Motor neuron (in vitro differentiated cells): ENCODE data around the gene SLC30A2. TPM values are rescaled to one million over a fixed set of nuclear protein-coding genes. Genes with fewer than 3 reads are reported as not detected.

Experiments
- ATAC-seq, 8 experiments: fragments of 200-7000 bp; cut with Tn5 transposase; replicated peaks in 6 of 8; 2 replicates each; pipeline ENCODE4 v1.8.0; 2021; ENCODE audit warnings: mild to moderate bottlenecking in 8 of 8, moderate library complexity in 8 of 8
- H3K27ac ChIP-seq, 2 donors: fragments of 250-450 bp; sonication (Bioruptor Pico); 2 replicates each; pipeline ENCODE4 v1.9.0; 2021; ENCODE audit warnings: antibody characterized with exemption in 2 of 2, mild to moderate bottlenecking in 2 of 2, moderate library complexity in 1 of 2
- H3K4me1 ChIP-seq, 2 donors: fragments of 250-450 bp; sonication (Bioruptor Pico); replicated peaks in 1 of 2; 2 replicates each; pipeline ENCODE4 v1.6.1; 2021; ENCODE audit warnings: antibody characterized with exemption in 2 of 2, mild to moderate bottlenecking in 2 of 2, moderate library complexity in 1 of 2
- H3K4me3 ChIP-seq, 5 donors: fragments of 250-450 bp; sonication (Bioruptor Pico); 2 replicates each; pipeline ENCODE4 v1.9.0; 2021; ENCODE audit warnings: antibody characterized with exemption in 5 of 5, mild to moderate bottlenecking in 5 of 5, moderate library complexity in 4 of 5
- WGBS, 10 experiments: fragments of 450-650 bp; shearing (Covaris generic); methylation state at CpG; one replicate each; pipeline ENCODE4 v1.0.0; 2022; 5-methylcytosine and 5-hydroxymethylcytosine counted together
- in situ Hi-C, 9 experiments: fragments of 400-800 bp; cut with MboI; loops; one replicate each; pipeline ENCODE4 v1.15.0; 2021; ENCODE audit warnings: low sequenced_read_pairs in 9 of 9, low pct_unique_long_range_greater_than_20kb in 2 of 9; ENCODE audit not compliant: unreplicated experiment in 9 of 9
- total RNA-seq, 8 experiments: library from RNA; unstranded; fragments of 300-600 nt; gene quantifications; 2 replicates each; pipeline versions ENCODE4 v1.2.3 to v1.2.4, GENCODE V29; 2022

SLC30A2 gene
- total RNA-seq, 8 experiments from 2014 or later, result 0.10 to 5.7 (median 0.84) TPM

- Histone ChIP-seq H3K27ac (no peak overlapping the region), H3K4me1 (no peaks in the 10 kb centered on the region), H3K4me3 (no peak overlapping the region)
- in situ Hi-C loops, result no loop called here
- 17 to 97% (median 83%) methylated on average over 1 to 3 of the region's 3 CpGs; no CpG with 5 or more reads in 3 of the 10 experiments for WGBS, 10 experiments
- ATAC-seq, result no peak
Measured at GRCh38 chr1:26064553-26064952, 18.6 kb upstream of the SLC30A2 start.

GRCh38 chr1:26060832-26061574 lies 15.1 kb upstream of the SLC30A2 start:
- in situ Hi-C loops, result no loop called here
- WGBS, 10 experiments, result 0 to 92% (median 59%) methylated on average over 1 to 12 of the region's 12 CpGs; no CpG with 5 or more reads in 2 of the 10 experiments
- ATAC-seq, result peak in 3 of 8 experiments; percentile 10 to 34 (median 13)

GRCh38 chr1:26059906-26060305 lies 14.0 kb upstream of the SLC30A2 start:
- WGBS, 10 experiments, result 33 to 90% (median 55%) methylated on average over 1 to 4 of the region's 7 CpGs; no CpG with 5 or more reads in 5 of the 10 experiments
- in situ Hi-C loops, result no loop called here
- Histone ChIP-seq H3K4me1 (no peaks in the 10 kb centered on the region), H3K27ac (no peak overlapping the region), H3K4me3 (no peak overlapping the region)
- ATAC-seq, result peak in 3 of 8 experiments; percentile 95 to 99 (median 95)

More at GRCh38 chr1:26060832-26061574, 15.1 kb upstream of the SLC30A2 start:
- Histone ChIP-seq H3K27ac (no peak overlapping the region), H3K4me3 (no peak overlapping the region), H3K4me1 (no peaks in the 10 kb centered on the region)

GRCh38 chr1:26058052-26058595 lies 12.2 kb upstream of the SLC30A2 start:
- in situ Hi-C loops, result no loop called here
- H3K27ac ChIP-seq, result no peak overlapping the region
- 30 to 83% (median 61%) methylated on average over 1 to 5 of the region's 5 CpGs; no CpG with 5 or more reads in 2 of the 10 experiments for WGBS, 10 experiments
- no peak overlapping the region for H3K4me3 ChIP-seq
- ATAC-seq, result no peak
- H3K4me1 ChIP-seq, result no peaks in the 10 kb centered on the region

- no peak overlapping the region for H3K27ac ChIP-seq
- in situ Hi-C loops, result no loop called here
- H3K4me3 ChIP-seq, result no peak overlapping the region
- no peaks in the 10 kb centered on the region for H3K4me1 ChIP-seq
- ATAC-seq, result no peak
- 0 to 83% (median 50%) methylated on average over 1 to 2 of the region's 2 CpGs; no CpG with 5 or more reads in 4 of the 10 experiments for WGBS, 10 experiments
Measured at GRCh38 chr1:26057189-26057588, 11.3 kb upstream of the SLC30A2 start.

- WGBS, 10 experiments, result 0 to 100% (median 79%) methylated on average over 1 to 2 of the region's 2 CpGs; no CpG with 5 or more reads in 2 of the 10 experiments
- Histone ChIP-seq H3K4me1 (no peaks in the 10 kb centered on the region), H3K27ac (no peak overlapping the region), H3K4me3 (no peak overlapping the region)
- ATAC-seq, result no peak
- in situ Hi-C loops, result no loop called here
Measured at GRCh38 chr1:26055041-26055440, 9.1 kb upstream of the SLC30A2 start.

- Histone ChIP-seq H3K27ac (no peak overlapping the region), H3K4me3 (no peak overlapping the region), H3K4me1 (no peaks in the 10 kb centered on the region)
- ATAC-seq, result no peak
- in situ Hi-C loops, result no loop called here
- 20 to 80% (median 52%) methylated on average over 1 to 14 of the region's 16 CpGs; no CpG with 5 or more reads in 1 of the 10 experiments for WGBS, 10 experiments
Measured at GRCh38 chr1:26053718-26054560, 8.0 kb upstream of the SLC30A2 start.

GRCh38 chr1:26050248-26050640 lies 4.3 kb upstream of the SLC30A2 start:
- WGBS, 10 experiments, result 40 to 100% (median 90%) methylated on average over 1 to 6 of the region's 6 CpGs
- in situ Hi-C loops, result no loop called here
- no peak overlapping the region for H3K27ac ChIP-seq
- ATAC-seq, result no peak
- H3K4me1 ChIP-seq, result peaks cover 0 to 5% of the 10 kb centered on the region in 2 donors
- H3K4me3 ChIP-seq, result no peak overlapping the region

- ATAC-seq, result peak in 1 of 8 experiments; percentile 65
- H3K4me3 ChIP-seq, result no peak overlapping the region
- H3K27ac ChIP-seq, result no peak overlapping the region
- peaks cover 0 to 10% of the 10 kb centered on the region in 2 donors for H3K4me1 ChIP-seq
- 3 to 82% (median 71%) methylated on average over 1 to 9 of the region's 10 CpGs; no CpG with 5 or more reads in 3 of the 10 experiments for WGBS, 10 experiments
- in situ Hi-C loops, result no loop called here
Measured at GRCh38 chr1:26049531-26050247, 3.8 kb upstream of the SLC30A2 start.

- Histone ChIP-seq H3K4me3 (no peak overlapping the region), H3K27ac (no peak overlapping the region), H3K4me1 (peaks cover 0 to 12% of the 10 kb centered on the region in 2 donors)
- WGBS, 10 experiments, result 0 to 93% (median 66%) methylated on average over 1 to 7 of the region's 7 CpGs; no CpG with 5 or more reads in 2 of the 10 experiments
- no peak for ATAC-seq
- in situ Hi-C loops, result no loop called here
Measured at GRCh38 chr1:26047278-26047874, 1.5 kb upstream of the SLC30A2 start.

- 0 to 20% (median 8%) methylated on average over 4 to 44 of the region's 57 CpGs; no CpG with 5 or more reads in 5 of the 10 experiments for WGBS, 10 experiments
- peak overlapping the region; percentile 25 to 50 (median 43) for H3K4me3 ChIP-seq
- peak in 5 of 8 experiments; percentile 27 to 37 (median 34) for ATAC-seq
- H3K27ac ChIP-seq, result no peak overlapping the region
- H3K4me1 ChIP-seq, result peaks cover 0 to 12% of the 10 kb centered on the region in 2 donors
- in situ Hi-C loops, result no loop called here
Measured at GRCh38 chr1:26046246-26047095, 553 bp upstream of the SLC30A2 start.
